Kidney (tissue), 14 donors: ENCODE data around the gene KCP. TPM values are rescaled to one million over a fixed set of nuclear protein-coding genes. Genes with fewer than 3 reads are reported as not detected.

Source experiments
- DNase-seq, 5 donors: peaks; one replicate each; pipeline ENCODE4 v3.0.0-alpha.2; 2013 to 2020
- FAIRE-seq: peaks from 2 replicates; lab custom pipeline; 2012; peaks lifted over from hg19 to GRCh38; lab: Jason Lieb, UNC
- H3K27ac ChIP-seq, 2 donors: one replicate each; pipeline ENCODE4 v1.7.0; 2013; ENCODE audit warnings: low read depth in 2 of 2, low read length in 2 of 2, inconsistent platforms in 1 of 2
- H3K27me3 ChIP-seq: one replicate; pipeline ENCODE4 v1.7.1; 2013; ENCODE audit warnings: low read length, inconsistent platforms; ENCODE audit not compliant: control insufficient read depth, insufficient read depth
- H3K36me3 ChIP-seq, 3 donors: one replicate each; pipeline versions ENCODE4 v1.7.0 to v1.7.1; 2013; ENCODE audit warnings: low read length in 3 of 3, control low read depth in 1 of 3, inconsistent platforms in 1 of 3; ENCODE audit not compliant: insufficient read depth in 3 of 3, control insufficient read depth in 2 of 3
- H3K4me1 ChIP-seq, 3 donors: one replicate each; pipeline versions ENCODE4 v1.7.0 to v1.7.1; 2013; ENCODE audit warnings: low read length in 3 of 3, inconsistent platforms in 1 of 3, low read depth in 1 of 3; ENCODE audit not compliant: control insufficient read depth in 2 of 3, insufficient read depth in 2 of 3
- H3K4me3 ChIP-seq, 3 donors: one replicate each; pipeline versions ENCODE4 v1.7.0 to v1.8.1; 2013; ENCODE audit warnings: low read length in 3 of 3, control low read depth in 1 of 3, inconsistent platforms in 1 of 3
- H3K9ac ChIP-seq, 3 donors: one replicate each; pipeline versions ENCODE4 v1.7.0 to v1.7.1; 2013; ENCODE audit warnings: low read length in 3 of 3, control low read depth in 1 of 3, inconsistent platforms in 1 of 3
- H3K9me3 ChIP-seq, 3 donors: one replicate each; pipeline versions ENCODE4 v1.7.0 to v1.7.1; 2013; ENCODE audit warnings: low read length in 3 of 3, control low read depth in 1 of 3, inconsistent platforms in 1 of 3; ENCODE audit not compliant: control insufficient read depth in 2 of 3, insufficient read depth in 1 of 3
- intact Hi-C: fragments of 100-400 bp; cut with DNase I; formaldehyde crosslinking; loops from one replicate; pipeline ENCODE4 v1.11.1; 2022
- polyA plus RNA-seq: library from polyadenylated mRNA; stranded (reverse); fragments of 350-450 nt; fragmentation: Illumina TruSeq; extraction: RNeasy Lipid Tissue Mini Kit (QIAGEN cat#74804); gene quantifications from one replicate; pipeline ENCODE4 v1.2.3, GENCODE V29; 2014; ENCODE audit warnings: low read depth, low replicate concordance; ENCODE audit not compliant: insufficient read depth
- total RNA-seq: library from RNA; stranded (reverse); fragmentation: NEBNext Ultra II Directional; extraction: Animal tissue kit (Norgen Biotek cat#: 25700); gene quantifications from one replicate; pipeline ENCODE4 v1.2.1, GENCODE V29; 2021
- TF ChIP-seq, protein P1 (sequence below): IDR thresholded peaks from 3 replicates; pipeline ENCODE4 v1.5.1; 2012; ENCODE audit warnings: mild to moderate bottlenecking, moderate library complexity, borderline replicate concordance; ENCODE audit not compliant: insufficient read depth; ENCODE audit errors: extremely low read depth
- donor health status: control.
- donor health status: control.
- donor health status: control.
- donor health status: control.
- donor health status: control.
- donor health status: DM: yes; HTN: yes; CAD: no.
- donor health status: Normal renal cell carcinoma (clear cell type).

The KCP gene
- total and polyA plus RNA-seq, 2 donors from 2014 or later, result 7.7 to 44.6 TPM

DNA sequence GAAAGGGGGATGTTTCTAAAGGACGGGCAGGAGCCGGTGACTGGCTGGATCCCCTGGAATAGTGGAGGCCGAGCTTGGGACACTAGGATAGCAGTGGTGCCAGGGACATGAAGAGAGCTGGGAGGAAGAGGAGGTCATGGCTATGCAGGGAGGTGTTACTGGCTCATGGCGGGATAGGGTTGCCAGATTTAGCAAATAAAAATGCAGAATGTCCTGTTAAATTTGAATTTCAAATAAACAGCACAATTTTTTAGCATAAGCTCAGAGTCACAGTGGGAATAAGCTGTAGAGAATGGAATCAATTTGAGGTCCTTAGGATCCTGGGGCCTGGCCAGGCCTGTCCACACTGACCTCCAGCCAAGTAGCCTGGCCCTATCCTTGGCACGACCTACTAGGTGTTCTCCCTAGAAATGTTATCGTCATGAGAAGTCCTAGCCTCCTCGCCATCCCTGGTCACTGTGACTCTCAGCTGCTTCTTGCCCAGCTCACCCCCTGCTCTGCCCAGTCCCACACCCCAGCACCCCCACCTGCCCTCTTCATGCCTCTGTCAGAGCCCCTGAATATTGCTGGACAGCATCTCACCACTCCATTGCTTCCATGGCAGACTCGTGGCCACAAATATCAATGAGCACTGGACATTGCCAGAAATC, 7.6 kb upstream of the KCP start:
- H3K9ac ChIP-seq, result no peak overlapping the region
- no peak for FAIRE-seq
- no peak overlapping the region for H3K27ac ChIP-seq
- no peaks in the 10 kb centered on the region for H3K27me3 ChIP-seq
- DNase-seq, result peak in 1 of 5 donors; percentile 28
- H3K9me3 ChIP-seq, result no peaks in the 10 kb centered on the region
- TF ChIP-seq, protein P1, sequence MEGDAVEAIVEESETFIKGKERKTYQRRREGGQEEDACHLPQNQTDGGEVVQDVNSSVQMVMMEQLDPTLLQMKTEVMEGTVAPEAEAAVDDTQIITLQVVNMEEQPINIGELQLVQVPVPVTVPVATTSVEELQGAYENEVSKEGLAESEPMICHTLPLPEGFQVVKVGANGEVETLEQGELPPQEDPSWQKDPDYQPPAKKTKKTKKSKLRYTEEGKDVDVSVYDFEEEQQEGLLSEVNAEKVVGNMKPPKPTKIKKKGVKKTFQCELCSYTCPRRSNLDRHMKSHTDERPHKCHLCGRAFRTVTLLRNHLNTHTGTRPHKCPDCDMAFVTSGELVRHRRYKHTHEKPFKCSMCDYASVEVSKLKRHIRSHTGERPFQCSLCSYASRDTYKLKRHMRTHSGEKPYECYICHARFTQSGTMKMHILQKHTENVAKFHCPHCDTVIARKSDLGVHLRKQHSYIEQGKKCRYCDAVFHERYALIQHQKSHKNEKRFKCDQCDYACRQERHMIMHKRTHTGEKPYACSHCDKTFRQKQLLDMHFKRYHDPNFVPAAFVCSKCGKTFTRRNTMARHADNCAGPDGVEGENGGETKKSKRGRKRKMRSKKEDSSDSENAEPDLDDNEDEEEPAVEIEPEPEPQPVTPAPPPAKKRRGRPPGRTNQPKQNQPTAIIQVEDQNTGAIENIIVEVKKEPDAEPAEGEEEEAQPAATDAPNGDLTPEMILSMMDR, result no peak
- H3K4me1 ChIP-seq, result peaks cover 0 to 9% (median 6%) of the 10 kb centered on the region in 3 donors
- intact Hi-C loops, result no loop called here
- no peak overlapping the region for H3K4me3 ChIP-seq
- no peaks in the 10 kb centered on the region for H3K36me3 ChIP-seq

- FAIRE-seq (no peak), DNase-seq (no peak)
- Histone ChIP-seq H3K9ac (no peak overlapping the region), H3K36me3 (no peaks in the 10 kb centered on the region), H3K27me3 (no peaks in the 10 kb centered on the region), H3K9me3 (no peaks in the 10 kb centered on the region), H3K27ac (no peak overlapping the region), H3K4me1 (peaks cover 0 to 9% (median 6%) of the 10 kb centered on the region in 3 donors), H3K4me3 (no peak overlapping the region)
- intact Hi-C loops, result no loop called here
- TF ChIP-seq, protein P1, result no peak
Observed at GRCh38 chr7:128917122-128917521, 6.6 kb upstream of the KCP start.

- Histone ChIP-seq H3K36me3 (no peaks in the 10 kb centered on the region), H3K9ac (no peak overlapping the region), H3K27ac (no peak overlapping the region), H3K9me3 (no peaks in the 10 kb centered on the region), H3K4me1 (peaks cover 0 to 10% (median 6%) of the 10 kb centered on the region in 3 donors), H3K27me3 (no peaks in the 10 kb centered on the region), H3K4me3 (no peak overlapping the region)
- intact Hi-C loops, result no loop called here
- FAIRE-seq (no peak), DNase-seq (no peak)
- TF ChIP-seq, protein P1, result no peak
Observed at GRCh38 chr7:128916643-128916915, 6.1 kb upstream of the KCP start.
